ENCODE measurements around the gene LRRC53.

DNA sequence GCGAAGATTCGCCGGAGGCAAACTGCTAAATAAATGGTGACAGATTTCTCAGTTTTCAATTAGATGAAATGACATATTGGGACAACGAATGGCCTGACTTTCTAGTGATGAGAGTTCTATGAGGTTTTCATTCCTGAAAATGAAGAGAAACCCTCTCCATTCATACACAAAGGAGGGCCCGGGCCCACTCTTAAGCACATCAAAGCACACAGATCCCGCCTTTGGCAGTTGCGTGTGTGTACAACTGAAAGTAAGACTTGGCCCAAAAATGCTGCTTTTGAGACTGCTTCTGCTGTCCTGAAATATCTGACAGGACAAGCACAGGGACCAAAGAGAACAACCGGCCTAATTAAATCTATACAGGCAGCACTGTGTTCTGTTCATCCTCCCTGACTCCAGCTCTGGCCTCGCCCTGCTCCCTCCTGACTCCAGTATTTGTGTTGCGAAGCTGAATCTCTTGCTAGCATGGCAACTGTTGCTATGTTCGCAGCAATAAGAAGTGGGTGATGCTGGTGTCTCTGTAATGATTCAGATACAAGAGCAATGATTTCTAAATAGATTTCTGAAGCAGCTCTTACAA, 7.4 kb downstream of the LRRC53 start:
- TF ChIP-seq CTCF (optimal IDR thresholded peaks at IDR 0.05 in 1 of 3, IDR thresholded peaks at IDR 0.05 in 1 of 3, conservative IDR thresholded peaks at IDR 0.05 in 1 of 3; ENCODE audit: extremely low read depth in 1 of 3, insufficient read depth in 2 of 3, low read length in 3 of 3): no peak
- TF ChIP-seq EZH2 (IDR thresholded peaks at IDR 0.05; ENCODE audit: low read length): no peak
